NCI-H748 (cell line): ENCODE data around the gene SULT1A1.
"Not testable (repeated sequence)": the region's sequence is repeated elsewhere in the genome, so short reads cannot be mapped to it uniquely, and the experiment has no call there.

Experiments used
- DNase-seq: peaks from one replicate; lab custom pipeline; 2025; ENCODE audit not compliant: unreplicated experiment; lab: John Stamatoyannopoulos, UW

The SULT1A1 gene

DNA sequence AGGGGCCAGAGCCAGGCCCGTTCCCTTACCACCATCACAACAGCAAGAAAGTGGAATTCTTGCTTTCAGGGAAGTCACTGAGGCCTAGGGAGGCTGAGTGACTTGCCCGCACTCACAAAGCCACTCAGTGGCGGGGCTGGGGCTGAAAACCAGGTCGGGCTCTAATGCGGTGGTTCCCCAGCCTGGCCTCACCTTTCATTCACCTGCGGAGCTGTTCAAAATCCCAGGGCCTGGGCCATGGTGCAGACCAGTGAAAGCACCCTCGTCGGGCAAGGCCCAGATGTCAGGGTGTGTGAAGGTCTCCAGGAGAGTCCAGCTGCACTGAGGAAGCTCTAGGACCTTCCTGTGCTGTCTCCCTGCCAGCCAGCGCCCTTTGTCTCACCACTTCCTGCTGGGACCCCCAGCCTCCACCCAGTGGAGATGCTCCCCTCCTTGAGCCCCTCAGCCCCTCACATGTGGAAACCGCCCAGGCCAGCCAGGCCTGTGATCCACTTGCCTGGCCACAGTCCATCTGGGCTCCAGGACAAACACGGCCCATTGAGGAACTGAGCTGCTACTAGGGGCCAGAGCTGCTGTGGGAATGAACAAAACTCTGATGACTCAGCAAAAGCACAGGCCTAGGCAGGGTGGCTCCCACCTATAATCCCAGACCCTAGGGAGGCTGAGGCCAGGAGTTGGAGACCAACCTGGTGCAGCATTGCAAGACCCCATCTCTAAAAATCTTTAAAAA, 812 bp downstream of the SULT1A1 start:
- DNase-seq, result not testable (repeated sequence)

DNA sequence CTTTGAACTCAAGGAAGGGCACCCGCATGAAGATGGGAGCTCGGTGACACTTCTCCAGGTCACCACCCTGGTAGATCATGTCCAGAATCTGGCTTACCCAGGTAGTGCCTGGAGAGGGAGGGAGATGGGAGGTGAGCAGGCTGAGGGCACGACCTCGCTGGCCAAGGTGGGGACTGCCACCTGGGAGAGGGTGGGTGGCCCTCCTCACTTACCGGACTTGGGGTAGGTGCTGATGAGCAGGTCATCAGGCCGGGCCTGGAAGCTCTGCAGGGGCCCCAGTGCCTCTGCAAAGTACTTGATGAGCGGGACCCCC, 1.4 kb downstream of the SULT1A1 start:
- not testable (repeated sequence) for DNase-seq

DNA sequence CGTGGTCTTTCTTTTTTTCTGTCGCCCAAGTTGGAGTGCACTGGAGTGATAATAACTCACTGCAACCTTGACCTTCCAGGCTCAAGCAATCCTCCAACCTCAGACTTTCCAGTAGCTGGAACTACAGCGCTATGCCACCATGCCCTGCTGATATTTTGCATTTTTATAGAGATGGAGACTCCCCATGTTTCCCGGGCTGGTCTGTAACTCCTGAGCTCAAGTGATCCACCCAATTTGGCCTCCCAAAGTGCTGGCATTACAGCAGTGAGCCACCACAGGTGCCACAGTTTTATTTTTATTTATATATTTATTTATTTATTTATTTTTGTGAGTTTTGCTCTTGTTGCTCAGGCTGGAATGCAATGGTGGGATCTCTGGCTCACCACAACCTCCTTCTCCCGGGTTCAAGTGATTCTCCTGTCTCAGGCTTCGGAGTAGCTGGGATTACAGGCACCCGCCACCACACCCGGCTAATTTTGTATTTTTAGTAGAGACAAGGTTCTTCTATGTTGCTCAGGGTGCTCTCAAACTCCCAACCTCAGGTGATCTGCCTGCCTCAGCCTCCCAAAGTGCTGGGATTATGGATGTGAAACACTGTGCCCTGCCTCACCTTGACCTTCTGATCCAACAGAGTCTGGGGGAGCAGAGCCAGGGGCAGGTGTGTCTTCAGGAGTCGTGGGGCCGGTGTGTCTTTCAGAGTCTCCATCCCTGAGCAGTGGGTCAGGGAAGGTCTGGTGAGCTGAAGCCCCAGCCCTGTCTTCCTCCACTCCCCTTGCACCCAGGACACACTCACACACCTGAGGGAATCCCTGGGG, 2.0 kb downstream of the SULT1A1 start:
- not testable (repeated sequence) for DNase-seq

DNA sequence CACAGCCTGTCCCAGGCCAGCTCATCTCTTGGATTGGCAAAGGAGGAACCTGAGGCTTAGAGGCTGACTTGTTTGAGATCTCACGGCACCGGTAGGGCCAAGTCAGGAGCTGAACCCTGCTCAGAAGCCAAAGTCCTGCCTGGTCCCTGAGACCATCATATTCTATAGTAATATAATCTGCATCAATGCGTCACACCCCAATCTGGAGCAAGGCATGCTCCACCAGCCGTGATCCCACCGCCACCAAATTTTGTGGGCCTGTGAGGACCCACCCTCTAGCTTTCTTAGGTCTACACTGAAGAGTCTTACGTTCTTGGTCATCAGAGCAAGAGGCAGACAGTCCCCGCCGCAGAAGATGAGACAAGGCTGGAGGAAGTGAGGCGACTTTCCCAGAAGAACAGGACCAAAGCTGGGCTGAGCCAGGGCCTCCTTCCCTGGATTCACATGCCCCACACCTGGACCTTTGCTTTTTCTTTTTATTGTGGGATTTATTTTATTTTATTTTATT, 2.7 kb downstream of the SULT1A1 start:
- no peak for DNase-seq

DNA sequence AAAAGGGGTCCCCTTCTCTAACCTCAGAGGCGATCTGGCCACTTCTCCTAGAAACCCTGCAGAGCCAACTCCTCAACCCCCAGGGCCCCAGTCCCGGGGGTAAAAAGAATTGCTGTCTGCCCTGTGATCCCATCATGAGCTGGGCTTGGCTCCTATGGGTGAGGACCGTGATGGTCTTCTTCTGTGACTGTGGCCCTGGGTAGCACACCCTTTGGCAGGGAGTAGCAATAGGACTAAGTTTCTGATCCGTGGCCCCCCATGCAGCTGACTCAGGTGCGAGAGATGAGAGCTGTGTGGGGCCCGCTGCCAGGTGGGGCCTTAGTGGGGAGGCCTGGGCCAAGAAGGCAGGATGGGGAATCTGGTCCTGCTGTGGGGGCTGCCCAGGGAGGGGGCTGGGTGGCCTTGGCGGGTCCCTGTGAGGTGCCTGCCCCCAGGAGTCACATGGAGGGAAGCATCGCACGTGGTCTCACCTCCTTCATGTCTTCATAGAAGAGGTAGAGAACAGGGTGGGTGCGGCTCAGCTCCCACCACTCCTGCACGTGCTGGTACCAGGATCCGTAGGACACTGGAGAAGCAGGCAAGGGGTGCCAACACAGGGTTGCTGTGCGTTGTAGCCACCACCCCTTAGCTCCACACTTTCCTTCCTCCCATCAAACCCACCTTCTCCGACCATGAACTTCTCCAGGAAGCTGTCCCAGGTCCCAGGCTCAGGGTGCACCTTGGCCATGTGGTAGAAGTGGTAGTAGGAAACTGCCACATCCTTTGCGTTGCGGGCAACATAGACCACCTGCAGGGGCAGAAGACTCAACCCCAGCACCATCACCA, 3.3 kb downstream of the SULT1A1 start:
- DNase-seq, result no peak

DNA sequence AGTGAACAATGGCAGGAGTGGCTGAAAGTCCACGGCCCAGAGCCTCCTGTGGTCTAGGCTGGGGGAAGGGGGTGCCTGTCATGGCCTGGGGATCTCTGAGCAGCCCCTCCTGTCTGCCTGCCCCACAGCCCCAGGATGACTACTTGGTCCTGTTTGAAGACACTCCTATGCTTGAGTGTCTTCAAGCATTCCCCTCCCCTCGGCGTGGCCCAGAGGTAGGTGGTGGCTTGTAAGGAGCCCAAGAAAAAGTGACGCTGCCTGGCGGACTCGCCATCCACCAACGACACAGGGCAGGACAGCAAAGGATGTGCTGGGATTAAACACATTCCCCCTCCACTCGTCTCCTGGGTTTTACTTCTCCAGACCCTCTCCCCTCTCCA, 5.7 kb downstream of the SULT1A1 start:
- DNase-seq, result no peak

DNA sequence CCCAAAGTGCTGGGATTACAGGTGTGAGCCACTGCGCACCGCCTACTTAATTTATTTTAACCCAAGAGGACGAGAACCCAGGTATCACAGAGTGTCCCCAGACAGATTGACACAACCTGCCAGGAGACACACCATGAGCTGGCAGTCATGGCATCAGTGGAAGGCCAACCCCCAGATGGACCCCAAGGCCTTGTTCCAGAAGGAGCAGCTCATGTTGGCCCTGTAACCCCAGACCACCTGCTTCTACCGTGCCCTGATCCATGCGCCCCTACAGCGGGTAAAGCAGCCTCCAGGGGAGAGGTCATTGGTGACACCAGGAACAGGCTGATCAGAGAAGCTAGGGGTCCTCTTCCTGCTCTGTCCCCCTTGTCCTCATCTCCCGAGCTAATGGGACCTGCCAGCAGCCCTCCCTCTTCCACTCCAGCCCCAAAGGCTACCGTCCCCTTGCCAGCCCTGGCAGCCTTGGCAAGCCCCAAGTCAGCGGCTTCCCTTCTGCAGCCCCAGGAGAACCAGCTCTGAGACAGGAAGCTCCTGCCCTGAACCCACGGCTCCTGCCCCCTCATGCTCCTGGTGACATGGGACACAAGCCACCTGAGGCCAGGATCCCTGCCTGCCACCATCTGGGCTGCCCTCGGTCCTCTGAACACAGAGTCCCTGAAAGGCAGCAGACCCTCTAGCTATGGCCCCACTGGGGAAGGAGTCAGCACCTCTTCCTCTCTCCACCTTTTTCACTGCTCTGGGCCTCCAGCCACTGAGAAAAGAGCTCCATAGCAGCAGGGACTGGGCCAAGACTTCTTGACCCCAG, 6.3 kb downstream of the SULT1A1 start:
- DNase-seq, result no peak

DNA sequence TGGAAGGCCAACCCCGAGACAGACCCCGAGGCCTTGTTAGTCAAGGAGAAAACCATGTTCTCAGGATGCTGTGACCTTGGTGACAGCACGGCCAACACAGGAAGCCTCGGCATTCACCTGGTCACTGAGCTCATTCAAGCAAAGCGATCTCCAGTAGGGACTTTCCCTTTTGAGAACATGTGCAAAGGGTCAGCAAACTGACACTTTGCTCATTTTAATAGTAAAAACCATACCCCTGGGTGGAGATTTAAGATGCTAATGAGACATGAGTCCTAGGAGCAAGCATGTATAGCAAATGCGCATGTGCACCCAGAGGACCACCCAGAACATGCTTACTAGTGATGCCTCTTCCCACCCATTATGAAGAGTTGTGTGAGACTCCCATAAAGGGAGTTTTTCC, 7.3 kb downstream of the SULT1A1 start:
- DNase-seq, result no peak

DNA sequence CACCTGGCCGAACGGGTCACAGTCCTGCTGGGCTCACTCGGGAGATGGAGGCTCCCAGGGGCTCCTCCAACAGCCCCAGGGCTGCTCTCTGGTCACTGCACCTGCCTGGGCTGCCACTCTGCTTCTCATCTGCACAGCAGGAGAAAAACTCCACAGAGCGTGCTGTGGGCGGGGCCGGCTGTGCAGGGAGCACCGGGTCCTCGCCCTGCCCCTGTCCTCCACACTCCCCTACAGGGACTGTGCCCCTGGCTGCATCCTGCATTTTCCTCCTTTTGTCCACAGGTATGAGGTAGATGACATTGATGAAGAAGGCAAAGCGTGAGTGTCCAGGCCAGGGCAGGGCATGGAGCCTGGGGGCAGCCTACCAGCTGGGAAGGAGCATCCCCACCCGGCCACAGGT, 7.8 kb downstream of the SULT1A1 start:
- DNase-seq, result not testable (repeated sequence)

DNA sequence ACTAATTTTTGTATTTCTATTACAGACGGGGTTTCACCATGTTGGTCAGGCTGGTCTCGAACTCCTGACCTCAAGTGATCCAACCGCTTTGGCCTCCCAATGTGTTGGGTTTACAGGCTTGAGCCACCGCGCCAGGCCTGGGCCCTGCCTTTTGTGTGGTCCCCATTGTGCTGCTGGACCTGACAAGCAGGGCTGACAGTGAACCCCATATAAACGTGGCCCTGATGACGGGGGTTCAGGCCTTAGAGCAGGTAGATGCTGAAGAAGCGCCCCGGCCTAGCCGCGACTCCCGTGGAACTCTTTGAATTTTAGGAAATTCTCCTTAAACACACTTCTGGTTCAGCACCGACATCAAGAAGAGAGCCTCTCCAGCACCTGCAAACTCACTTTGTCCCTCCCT, 8.3 kb downstream of the SULT1A1 start:
- not testable (repeated sequence) for DNase-seq

DNA sequence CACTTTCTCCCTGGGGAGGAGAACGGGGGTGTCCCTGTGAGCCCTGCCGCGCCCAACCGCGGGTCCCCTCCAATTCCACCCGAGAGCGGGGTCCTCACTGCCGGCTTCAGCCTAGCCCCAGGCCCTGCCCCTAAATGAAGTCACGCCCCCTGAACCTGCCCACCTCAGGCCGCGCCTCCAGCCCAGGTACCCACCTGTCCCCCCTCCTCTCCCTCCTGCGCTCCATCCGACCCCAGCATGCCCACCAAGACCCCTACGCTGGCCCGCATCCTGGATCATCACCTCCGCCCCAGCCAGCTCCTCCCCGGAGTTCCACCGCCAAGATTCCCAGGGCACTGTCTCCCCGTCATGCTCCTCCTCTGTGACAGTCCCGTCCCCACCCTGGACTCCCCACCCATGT, 8.9 kb downstream of the SULT1A1 start:
- not testable (repeated sequence) for DNase-seq

DNA sequence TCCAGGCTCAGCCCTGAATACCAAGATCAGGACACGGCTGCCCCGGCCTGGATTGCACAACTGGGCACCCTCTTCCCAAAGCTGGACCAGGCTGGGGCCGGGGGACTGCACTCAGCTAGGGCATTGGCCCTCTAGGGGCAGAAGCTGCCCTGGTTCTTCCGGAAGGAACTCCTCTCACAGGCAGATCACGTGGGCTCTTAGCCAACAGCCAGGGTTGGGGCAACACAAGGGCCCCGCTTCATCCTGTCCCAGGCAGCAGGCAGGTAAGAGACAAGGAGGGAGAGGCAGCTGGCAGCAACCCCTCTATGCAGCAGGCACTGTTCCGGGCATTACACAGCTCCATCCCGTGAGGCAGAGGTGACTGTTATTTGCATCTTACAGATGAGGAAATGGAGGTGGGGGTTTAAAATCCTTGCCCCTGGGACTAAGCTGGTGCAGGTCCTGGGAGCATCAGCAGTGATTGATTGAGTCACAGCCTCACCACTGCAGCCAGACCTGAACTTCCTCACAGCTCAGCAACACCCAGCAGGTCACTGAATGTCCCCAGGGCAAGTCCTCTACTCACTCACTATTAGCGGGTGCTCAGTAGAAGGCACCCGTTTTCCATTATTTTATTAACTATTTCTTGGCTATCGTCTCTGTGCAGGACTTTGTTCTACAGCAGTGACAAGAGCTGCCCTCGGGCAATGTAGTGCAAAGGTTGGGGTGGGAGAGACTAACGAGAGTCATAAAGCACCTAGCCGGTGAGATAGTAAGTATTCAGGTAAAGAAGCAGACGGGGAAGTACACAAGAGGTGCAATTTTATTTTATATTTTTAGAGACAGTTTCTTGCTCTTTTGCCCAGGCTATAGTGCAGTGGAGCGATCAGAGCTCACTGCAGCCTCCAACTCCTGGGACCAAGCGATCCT, 10.2 kb downstream of the SULT1A1 start:
- not testable (repeated sequence) for DNase-seq

DNA sequence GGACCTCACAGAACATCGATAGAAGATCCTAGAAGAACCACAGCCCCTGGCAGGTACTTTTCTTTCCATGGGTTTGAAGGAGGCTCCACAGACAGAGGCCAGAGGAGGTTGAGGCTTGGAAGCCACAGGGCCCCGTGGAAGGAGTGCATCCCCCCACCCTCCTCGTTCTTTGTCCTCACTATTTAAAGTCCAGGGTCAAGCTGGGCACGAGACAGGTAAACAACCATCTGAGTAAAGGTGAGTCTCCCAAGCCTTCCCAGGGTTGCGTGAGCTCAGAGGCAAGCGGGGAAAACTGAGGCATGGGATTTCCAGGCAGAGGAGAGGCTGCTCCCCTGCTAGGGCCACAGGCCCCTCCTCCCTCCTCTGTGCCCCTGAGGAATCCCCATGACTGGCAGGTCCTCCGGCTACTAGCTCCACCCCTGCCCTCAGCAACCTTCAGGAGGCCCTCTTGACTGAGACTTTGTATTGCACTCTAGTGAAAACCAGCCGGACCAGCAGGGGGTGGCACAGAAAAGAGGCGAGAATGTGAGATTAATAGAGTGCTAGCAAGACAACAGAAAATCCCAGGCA, 12.1 kb downstream of the SULT1A1 start:
- DNase-seq, result no peak

DNA sequence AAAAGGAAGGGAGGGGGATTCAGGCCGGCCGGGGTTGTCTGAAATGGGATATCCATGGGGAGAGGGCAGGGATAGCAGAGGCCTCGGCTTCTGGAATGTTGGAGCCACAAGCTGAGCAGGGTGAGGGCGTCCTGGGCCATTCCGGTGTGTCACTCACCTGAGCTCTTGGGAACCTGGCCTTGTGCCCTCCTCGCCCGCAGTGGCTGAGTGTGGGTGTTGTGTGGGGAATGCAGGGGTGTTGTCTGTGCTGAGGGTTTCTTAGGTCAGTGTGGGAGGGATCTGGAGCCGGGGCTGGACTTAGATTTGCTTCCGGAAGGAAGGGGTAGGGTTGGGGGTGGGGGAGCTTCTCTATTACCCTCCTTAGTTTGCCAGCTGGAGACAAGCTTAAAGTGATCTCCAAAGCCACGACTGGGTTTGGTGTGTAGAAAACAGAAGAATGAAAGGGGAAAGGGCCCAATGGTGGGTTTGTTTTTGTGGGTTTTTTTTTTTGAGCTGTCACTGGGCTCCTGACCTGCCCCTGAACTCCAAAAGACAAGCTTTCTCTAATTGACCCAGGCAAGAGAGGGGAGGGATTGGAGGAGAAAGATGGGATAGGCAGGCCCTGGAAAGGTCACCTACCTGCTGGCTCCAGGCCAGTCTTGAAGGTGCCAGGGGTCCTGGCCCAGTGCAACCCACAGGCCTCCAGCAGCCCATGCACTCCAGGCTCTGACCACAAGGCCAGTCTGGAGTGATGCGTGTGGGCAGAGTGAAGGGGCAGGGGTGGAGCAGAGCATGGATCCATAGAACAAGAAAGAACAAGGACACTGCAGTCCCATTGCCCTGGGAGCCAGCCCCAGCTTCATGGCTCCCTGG, 12.8 kb downstream of the SULT1A1 start, which contains the start of gene SULT1A2:
TSS of gene SULT1A2 (minus strand) at position 211 of the 852 bp plus-strand sequence. CDS start 1,120 bp downstream, outside the sequence.
- no peak for DNase-seq

DNA sequence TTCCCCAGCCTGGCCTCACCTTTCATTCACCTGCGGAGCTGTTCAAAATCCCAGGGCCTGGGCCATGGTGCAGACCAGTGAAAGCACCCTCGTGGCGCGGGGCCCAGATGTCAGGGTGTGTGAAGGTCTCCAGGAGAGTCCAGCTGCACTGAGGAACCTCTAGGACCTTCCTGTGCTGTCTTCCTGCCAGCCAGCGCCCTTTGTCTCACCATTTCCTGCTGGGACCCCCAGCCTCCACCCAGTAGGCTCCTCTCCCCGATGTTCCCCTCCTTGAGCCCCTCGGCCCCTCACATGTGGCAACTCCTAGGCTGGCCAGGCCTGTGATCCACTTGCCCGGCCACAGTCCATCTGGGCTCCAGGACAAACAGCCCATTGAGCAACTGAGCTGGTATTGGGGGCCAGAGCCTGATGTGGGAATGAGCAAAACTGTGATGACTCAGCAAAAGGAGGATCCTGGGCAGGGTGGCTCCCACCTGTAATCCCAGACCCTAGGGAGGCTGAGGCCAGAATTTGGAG, 13.7 kb downstream of the SULT1A1 start:
- DNase-seq, result no peak

DNA sequence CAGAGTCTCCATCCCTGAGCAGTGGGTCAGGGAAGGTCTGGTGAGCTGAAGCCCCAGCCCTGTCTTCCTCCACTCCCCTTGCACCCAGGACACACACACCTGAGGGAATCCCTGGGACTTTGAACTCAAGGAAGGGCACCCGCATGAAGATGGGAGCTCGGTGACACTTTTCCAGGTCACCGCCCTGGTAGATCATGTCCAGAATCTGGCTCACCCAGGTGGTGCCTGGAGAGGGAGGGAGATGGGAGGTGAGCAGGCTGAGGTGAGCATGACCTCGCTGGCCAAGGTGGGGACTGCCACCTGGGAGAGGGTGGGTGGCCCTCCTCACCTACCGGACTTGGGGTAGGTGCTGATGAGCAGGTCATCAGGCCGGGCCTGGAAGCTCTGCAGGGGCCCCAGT, 14.4 kb downstream of the SULT1A1 start:
- DNase-seq, result not testable (repeated sequence)

DNA sequence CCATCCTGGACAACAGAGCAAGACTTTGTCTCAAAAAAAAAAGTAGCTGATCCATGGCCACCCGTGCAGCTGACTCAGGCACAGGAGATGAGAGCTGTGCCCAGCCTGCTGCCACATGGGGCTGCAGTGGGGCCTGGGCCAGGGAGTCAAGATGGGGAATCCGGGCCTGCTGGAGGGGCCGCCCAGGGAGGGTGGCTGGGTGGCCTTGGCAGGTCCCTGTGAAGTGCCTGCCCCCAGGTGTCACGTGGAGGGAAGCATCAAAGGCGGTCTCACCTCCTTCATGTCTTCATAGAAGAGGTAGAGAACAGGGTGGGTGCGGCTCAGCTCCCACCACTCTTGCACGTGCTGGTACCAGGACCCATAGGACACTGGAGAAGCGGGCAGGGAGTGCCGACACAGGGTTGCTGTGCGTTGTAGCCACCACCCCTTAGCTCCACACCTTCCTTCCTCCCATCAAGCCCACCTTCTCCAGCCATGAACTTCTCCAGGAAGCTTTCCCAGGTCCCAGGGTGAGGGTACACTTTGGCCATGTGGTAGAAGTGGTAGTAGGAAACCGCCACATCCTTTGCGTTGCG, 16.8 kb downstream of the SULT1A1 start:
- DNase-seq, result no peak

DNA sequence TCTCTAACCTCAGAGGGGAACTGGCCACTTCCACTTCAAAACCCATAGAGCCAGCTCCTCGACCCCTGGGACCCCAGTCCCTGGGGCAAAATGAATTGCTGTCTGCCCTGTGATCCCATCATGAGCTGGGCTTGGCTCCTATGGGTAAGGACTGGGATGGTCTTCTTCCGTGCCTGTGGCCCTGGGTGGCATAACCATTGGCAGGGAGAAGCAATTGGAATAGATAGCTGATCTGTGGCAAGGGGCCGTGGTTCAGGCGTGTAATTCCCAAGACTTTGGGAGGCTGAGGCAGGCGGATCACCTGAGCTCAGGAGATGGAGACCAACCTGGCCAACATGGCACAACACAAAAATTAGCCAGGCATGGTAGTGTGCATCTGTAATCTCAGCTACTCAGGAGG, 17.3 kb downstream of the SULT1A1 start:
- DNase-seq, result no peak
